ENCODE data around the gene AP5Z1.

GRCh38 chr7:4753598-4754432 is 21.6 kb upstream of the AP5Z1 start:
- TF ChIP-seq CTCF (IDR thresholded peaks at IDR 0.05), result peak; percentile 99
- TF ChIP-seq ZFX (IDR thresholded peaks at IDR 0.05; ENCODE audit: borderline replicate concordance), result no peak
